ENCODE data around the gene TTC3.
A peak's percentile ranks its signal among the peaks of the same experiment; 100 is the strongest.
"Not testable (repeated sequence)": the region's sequence is repeated elsewhere in the genome, so short reads cannot be mapped to it uniquely, and the experiment has no call there.

Gene TTC3

DNA sequence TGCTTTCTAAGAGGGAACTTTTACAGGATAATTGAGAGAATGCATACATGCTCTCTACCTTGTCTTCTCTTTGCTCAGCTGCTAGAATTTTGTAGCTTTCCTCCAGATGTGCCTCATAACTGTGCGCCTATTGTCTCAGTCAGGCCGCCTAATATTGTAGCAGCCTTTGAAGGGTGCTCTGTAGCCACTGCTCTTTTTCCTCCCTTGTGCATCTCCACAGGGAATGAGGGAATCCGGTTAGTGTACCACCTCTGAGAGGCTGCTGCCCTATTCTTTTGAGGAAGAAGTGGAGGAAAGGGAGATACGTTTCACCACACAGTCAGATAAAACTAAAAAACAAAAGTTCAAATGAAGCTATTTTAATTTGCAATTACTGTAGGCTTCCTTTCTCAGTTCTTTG lies 22.8 kb downstream of the TTC3 start:
- no peak for DNase-seq (ENCODE audit: low read depth in 2 of 2)

- DNase-seq (ENCODE audit: low read depth in 2 of 2), result no peak
Observed at GRCh38 chr21:37098751-37099150, 25.7 kb downstream of the TTC3 start.

DNA sequence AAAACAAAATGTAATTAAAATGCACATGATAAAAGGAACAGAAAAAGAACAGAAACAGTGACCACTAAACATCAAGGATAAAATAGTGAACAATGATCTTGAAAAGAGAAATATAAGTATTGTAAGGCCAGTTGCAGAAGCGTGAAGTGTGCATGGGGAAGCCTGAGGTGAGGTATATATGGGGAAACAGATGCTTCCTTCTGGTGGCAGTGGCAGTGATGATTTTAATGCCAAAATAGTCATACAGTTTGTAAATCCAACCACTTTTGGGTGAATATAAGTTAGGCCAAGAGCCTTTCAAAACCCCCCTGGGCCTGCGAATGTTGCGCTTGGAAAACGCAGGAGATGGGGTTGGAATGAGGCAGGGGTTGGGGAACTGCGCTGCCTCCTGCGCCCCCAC lies 27.3 kb downstream of the TTC3 start:
- DNase-seq (ENCODE audit: low read depth in 2 of 2), result no peak

GRCh38 chr21:37101384-37101783 lies 28.3 kb downstream of the TTC3 start:
- no peak for DNase-seq (ENCODE audit: low read depth in 2 of 2)

GRCh38 chr21:37102746-37103145 lies 29.7 kb downstream of the TTC3 start:
- not testable (repeated sequence) for DNase-seq (ENCODE audit: low read depth in 2 of 2)

DNA sequence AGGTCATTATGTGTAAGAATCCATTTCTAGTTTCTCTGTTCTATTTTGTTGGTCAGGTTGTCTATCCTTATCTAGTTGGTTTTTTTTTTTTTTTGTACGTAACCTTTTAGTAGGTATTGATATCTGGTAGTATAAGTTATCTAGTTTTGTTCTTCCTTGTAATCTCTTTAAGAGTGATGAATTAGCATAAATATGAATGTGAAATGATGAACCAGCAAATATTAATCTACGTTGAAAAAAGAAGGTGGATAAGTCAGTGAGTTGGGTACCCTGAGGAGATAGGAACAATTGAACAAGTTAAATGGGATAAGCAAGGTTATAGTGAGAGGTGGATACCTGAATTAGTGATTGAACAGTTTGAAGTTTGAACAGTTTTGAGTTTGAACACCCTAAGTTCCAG lies 33.9 kb downstream of the TTC3 start:
- no peak for DNase-seq (ENCODE audit: low read depth in 2 of 2)

- DNase-seq (ENCODE audit: low read depth in 2 of 2), result not testable (repeated sequence)
Observed at GRCh38 chr21:37111029-37111428, 38.0 kb downstream of the TTC3 start.

- DNase-seq (ENCODE audit: low read depth in 2 of 2), result not testable (repeated sequence)
Observed at GRCh38 chr21:37114301-37114700, 41.2 kb downstream of the TTC3 start.

DNA sequence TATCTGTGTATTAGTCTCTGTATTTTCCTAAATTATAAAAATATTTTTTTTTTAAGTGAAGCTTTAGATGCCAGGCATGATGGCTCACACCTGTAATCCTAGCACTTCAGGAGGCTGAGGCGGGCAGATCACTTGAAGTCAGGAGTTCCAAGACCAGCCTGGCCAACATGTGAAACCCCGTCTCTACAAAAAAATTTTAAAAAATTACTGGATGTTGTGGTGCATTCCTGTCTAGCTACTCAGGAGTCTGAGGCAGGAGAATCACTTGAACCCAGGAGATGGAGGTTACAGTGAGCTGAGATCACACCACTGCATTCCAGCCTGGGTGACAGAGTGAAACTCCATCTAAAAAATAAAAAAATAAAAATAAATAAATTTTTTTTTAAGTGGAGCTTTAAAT lies 43.4 kb downstream of the TTC3 start:
- DNase-seq (ENCODE audit: low read depth in 2 of 2), result not testable (repeated sequence)

- DNase-seq (ENCODE audit: low read depth in 2 of 2), result no peak
Observed at GRCh38 chr21:37117204-37117603, 44.1 kb downstream of the TTC3 start.

DNA sequence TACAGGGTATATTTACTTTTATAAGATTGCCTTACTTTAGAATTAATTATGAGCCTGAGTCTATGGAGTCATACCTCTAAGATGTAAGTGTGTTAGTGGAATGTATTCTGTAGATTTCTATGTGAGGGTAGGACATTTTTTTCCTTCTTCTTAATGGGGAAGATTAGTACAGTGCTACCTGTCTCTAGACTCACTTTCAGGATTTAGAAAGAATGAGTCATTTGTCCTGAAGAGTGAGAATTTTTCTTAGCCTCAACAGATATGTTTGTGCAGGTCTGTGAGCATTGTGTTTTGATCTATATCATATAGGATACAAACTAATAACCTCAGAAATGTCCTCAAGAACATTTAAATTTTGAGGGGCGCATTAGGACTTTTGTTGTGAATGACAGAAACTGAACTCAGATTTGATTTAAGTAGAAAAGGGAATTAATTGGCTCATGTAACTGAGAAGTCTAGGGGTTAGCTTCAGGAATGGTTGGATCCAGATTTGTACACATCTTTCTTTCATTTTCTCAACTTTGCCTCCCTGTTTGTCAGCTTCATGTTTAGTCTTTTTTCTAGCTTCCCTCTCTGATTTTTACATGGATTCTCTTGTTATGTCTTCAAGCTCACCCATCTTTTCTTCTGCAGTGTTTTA lies 45.3 kb downstream of the TTC3 start:
- DNase-seq (ENCODE audit: low read depth in 2 of 2), result no peak

- DNase-seq (ENCODE audit: low read depth in 2 of 2), result no peak
Observed at GRCh38 chr21:37119421-37120218, 46.6 kb downstream of the TTC3 start.

- no peak for DNase-seq (ENCODE audit: low read depth in 2 of 2)
Observed at GRCh38 chr21:37128076-37128475, 55.0 kb downstream of the TTC3 start.

DNA sequence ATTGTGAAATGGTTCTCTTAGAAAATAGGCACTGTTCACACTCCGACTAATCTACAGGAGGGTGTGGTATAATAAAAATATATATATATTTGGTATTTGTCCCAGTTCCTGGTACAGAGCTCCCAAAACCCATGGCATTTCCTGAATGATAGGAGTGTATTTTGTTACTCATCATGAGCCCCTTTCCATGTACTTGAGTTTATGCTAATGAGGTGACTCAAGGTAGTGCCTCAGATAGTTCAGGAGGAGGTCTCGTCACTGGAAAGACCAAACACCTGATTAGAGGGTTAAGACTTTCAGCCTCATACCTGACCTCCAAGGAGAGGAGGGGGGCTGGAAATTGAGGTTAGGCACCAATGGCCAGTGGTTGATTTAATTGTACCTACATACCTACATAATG lies 57.9 kb downstream of the TTC3 start:
- DNase-seq (ENCODE audit: low read depth in 2 of 2), result no peak

GRCh38 chr21:37136261-37136660 lies 63.2 kb downstream of the TTC3 start:
- no peak for DNase-seq (ENCODE audit: low read depth in 2 of 2)

DNA sequence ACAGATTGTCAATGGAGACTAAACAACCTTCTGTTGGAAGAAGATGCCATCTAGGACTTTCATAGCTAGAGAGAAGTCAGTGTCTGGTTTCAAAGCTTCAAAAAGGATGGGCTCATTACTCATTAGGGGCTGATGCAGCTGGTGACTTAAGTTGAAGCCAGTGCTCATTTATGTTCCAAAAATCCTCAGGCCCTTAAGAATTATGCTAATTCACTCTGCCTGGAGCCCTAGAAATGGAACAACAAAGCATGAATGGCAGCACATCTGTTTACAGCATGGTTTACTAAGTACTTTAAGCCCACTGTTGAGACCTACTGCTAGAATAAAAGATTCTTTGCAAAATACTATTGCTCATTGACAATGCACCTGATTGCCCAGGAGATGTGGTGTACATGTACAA lies 63.7 kb downstream of the TTC3 start:
- no peak for DNase-seq (ENCODE audit: low read depth in 2 of 2)

GRCh38 chr21:37139154-37139553 lies 66.1 kb downstream of the TTC3 start:
- no peak for DNase-seq (ENCODE audit: low read depth in 2 of 2)

DNA sequence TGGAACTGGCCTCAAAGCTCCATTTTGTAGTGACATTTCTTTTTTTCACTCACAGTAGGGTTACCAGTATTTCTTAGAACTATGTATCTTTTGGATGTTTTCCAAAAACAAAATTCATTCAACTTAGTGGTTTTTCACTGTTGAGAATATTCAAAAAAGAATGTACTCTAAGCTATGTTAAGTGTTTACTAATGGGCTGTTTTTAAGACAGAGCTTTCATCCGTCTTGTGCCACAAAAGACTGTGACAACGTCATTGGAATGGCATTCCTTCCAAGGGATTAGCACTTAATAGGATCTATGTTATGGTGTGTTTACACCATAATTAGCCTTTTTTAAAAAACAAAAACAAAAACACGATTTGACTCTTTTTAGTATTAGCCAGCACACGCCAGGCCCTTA lies 66.8 kb downstream of the TTC3 start:
- peak; percentile 56 to 72 for DNase-seq (ENCODE audit: low read depth in 2 of 2)

DNA sequence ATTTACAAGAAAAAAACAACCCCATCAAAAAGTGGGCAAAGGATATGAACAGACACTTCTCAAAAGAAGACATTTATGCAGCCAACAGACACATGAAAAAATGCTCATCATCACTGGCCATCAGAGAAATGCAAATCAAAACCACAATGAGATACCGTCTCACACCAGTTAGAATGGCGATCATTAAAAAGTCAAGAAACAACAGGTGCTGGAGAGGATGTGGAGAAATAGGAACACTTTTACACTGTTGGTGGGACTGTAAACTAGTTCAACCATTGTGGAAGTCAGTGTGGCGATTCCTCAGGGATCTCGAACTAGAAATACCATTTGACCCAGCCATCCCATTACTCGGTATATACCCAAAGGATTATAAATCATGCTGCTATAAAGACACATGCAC lies 70.3 kb downstream of the TTC3 start:
- DNase-seq (ENCODE audit: low read depth in 2 of 2), result not testable (repeated sequence)

GRCh38 chr21:37145635-37146111 lies 72.6 kb downstream of the TTC3 start:
- DNase-seq (ENCODE audit: low read depth in 2 of 2), result no peak

DNA sequence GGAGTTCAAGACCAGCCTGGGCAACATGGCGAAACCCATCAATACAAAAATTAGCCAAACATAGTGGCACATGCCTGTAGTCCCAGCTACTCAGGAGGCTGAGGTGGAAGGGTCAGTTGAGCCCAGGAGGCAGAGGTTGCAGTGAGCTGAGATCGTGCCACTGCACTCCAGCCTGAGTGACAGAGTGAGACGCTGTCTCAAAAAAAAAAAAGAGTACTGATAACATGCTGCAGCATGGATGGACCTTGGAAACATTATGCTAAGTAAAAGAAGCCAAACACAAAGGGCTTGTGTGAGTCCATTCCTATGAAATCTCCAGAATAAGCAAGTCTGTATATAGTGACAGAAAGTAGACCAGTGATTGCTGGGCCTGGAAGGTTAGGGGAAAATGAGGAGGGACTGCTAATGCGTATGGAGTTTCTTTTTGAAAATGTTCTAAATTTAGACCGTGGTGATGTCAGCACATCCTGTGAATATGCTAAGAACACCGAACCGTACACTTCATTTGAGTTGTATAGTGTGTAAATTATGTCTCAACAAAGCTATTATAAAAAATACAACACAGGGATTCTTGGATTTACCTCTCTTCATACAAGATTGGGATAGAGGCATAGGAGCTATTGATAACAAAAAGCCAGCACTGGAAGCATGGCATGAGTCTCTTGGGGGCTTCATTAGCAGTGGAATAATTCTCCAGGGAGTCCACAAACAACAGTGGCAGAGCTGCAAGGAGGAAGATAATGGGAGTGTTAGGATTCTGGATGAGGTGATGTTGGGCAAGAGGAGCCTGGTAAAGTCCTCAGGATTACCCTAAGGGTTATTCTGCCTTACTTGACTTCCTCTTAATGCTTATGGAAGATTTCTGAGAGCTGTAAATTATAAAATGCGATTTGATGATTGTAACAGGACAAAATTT lies 73.5 kb downstream of the TTC3 start:
- no peak for DNase-seq (ENCODE audit: low read depth in 2 of 2)

GRCh38 chr21:37149411-37149810 lies 76.4 kb downstream of the TTC3 start:
- no peak for DNase-seq (ENCODE audit: low read depth in 2 of 2)

Data from fibroblast of skin of left biceps (primary cell).